Activated T-cell treated with anti-CD3 and anti-CD28 coated beads, Interleukin-2, amount 50 U/mL, for 48 hours (primary cell): ENCODE results near the gene LMLN.
A peak's percentile ranks its signal among the peaks of the same experiment; 100 is the strongest.
"Not testable (repeated sequence)": the region's sequence is repeated elsewhere in the genome, so short reads cannot be mapped to it uniquely, and the experiment has no call there.

Source experiments
- DNase-seq, 2 experiments: peaks; one replicate each; pipeline ENCODE4 v3.0.0-alpha.2; 2020

The LMLN gene

GRCh38 chr3:197959891-197960693, at the start of gene LMLN:
LMLN (plus strand) TSS chr3:197960217; CDS start chr3:197960246, 29 bp downstream.
- peak; percentile 93 to 95 for DNase-seq

GRCh38 chr3:197912741-197913476, 47.1 kb upstream of the LMLN start:
- DNase-seq: peak in 1 of 2 experiments; percentile 41

GRCh38 chr3:197913641-197914380, 46.2 kb upstream of the LMLN start:
- no peak for DNase-seq

GRCh38 chr3:197921429-197922275, 38.4 kb upstream of the LMLN start:
- DNase-seq: peak in 1 of 2 experiments; percentile 39

GRCh38 chr3:197926418-197926817, 33.6 kb upstream of the LMLN start:
- DNase-seq: peak; percentile 40 to 55

GRCh38 chr3:197927578-197927977, 32.4 kb upstream of the LMLN start:
- DNase-seq: not testable (repeated sequence)

- DNase-seq: no peak
These were observed 23.1 kb upstream of the LMLN start for GRCh38 chr3:197936819-197937384.

GRCh38 chr3:197940745-197941384, 19.2 kb upstream of the LMLN start:
- no peak for DNase-seq

- DNase-seq: no peak
These were observed 17.0 kb upstream of the LMLN start for GRCh38 chr3:197942956-197943556.

- DNase-seq: no peak
These were observed 10.7 kb upstream of the LMLN start for GRCh38 chr3:197949191-197949777.

- DNase-seq: peak; percentile 91 to 92
These were observed 10.0 kb upstream of the LMLN start, which contains the start of gene RPL35A for GRCh38 chr3:197949778-197950676. RPL35A (plus strand) TSS chr3:197950190; CDS start chr3:197950968, 778 bp downstream.

GRCh38 chr3:197950677-197951061, 9.3 kb upstream of the LMLN start:
- DNase-seq: no peak

- DNase-seq: peak in 1 of 2 experiments; percentile 30
These were observed 8.5 kb upstream of the LMLN start for GRCh38 chr3:197951392-197951990.

- DNase-seq: no peak
These were observed 7.6 kb upstream of the LMLN start for GRCh38 chr3:197952440-197952839.

- no peak for DNase-seq
These were observed 6.7 kb upstream of the LMLN start for GRCh38 chr3:197953325-197953724.

- DNase-seq: no peak
These were observed 6.1 kb upstream of the LMLN start for GRCh38 chr3:197953881-197954280.

- DNase-seq: no peak
These were observed 4.0 kb upstream of the LMLN start for GRCh38 chr3:197955892-197956477.

- DNase-seq: no peak
These were observed 3.4 kb upstream of the LMLN start for GRCh38 chr3:197956626-197956988.

GRCh38 chr3:197957790-197958133, 2.3 kb upstream of the LMLN start:
- no peak for DNase-seq
